ENCODE data around the gene CDPF1.

- TF ChIP-seq CTCF (IDR thresholded peaks at IDR 0.05): no peak
- TF ChIP-seq POLR2A (IDR thresholded peaks at IDR 0.05): no peak
Measured at GRCh38 chr22:46256358-46256958, 6.4 kb upstream of the CDPF1 start.

Measured in heart left ventricle (tissue), 13 donors.